ENCODE measurements around the gene CACNA1D. TPM values are rescaled to one million over a fixed set of nuclear protein-coding genes. Genes with fewer than 3 reads are reported as not detected.

Gene CACNA1D
- total RNA-seq, 1 donor from 2014 or later, result 47.2 TPM

DNA sequence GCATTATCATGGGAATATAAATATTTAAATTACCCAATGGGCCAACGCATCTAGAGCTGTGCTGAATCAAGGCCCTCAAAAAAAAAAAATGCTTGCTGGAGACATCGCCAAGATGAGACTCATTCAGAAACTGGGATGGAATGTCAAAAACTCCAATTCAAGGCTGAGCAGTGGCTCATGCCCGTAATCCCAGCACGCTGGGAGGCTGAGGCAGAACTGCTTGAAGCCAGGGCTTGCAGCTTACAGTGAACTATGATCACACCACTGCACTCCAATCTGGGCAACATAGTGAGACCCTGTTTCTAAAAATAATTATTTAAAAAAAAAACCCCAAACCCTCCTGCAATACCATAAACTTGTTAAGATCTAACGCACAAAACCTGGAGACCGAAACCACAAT lies 3.1 kb upstream of the CACNA1D start:
- peak overlapping the region; percentile 31 for H3K27ac ChIP-seq
- peaks cover 26% of the 10 kb centered on the region for H3K27me3 ChIP-seq
- intact Hi-C loops (cut with DNase I), result no loop called here
- DNase-seq, result no peak
- no peaks in the 10 kb centered on the region for H3K4me1 ChIP-seq
- H3K9me3 ChIP-seq, result no peaks in the 10 kb centered on the region
- H3K36me3 ChIP-seq, result no peaks in the 10 kb centered on the region
- TF ChIP-seq, protein P1, sequence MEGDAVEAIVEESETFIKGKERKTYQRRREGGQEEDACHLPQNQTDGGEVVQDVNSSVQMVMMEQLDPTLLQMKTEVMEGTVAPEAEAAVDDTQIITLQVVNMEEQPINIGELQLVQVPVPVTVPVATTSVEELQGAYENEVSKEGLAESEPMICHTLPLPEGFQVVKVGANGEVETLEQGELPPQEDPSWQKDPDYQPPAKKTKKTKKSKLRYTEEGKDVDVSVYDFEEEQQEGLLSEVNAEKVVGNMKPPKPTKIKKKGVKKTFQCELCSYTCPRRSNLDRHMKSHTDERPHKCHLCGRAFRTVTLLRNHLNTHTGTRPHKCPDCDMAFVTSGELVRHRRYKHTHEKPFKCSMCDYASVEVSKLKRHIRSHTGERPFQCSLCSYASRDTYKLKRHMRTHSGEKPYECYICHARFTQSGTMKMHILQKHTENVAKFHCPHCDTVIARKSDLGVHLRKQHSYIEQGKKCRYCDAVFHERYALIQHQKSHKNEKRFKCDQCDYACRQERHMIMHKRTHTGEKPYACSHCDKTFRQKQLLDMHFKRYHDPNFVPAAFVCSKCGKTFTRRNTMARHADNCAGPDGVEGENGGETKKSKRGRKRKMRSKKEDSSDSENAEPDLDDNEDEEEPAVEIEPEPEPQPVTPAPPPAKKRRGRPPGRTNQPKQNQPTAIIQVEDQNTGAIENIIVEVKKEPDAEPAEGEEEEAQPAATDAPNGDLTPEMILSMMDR (IDR thresholded peaks at IDR 0.05), result no peak
- H3K4me3 ChIP-seq, result no peak overlapping the region
- ATAC-seq, result no peak

- TF ChIP-seq, protein P1 (IDR thresholded peaks at IDR 0.05), result no peak
- peak; percentile 4 for ATAC-seq
- Histone ChIP-seq H3K36me3 (no peaks in the 10 kb centered on the region), H3K27me3 (peaks cover 35% of the 10 kb centered on the region), H3K9me3 (no peaks in the 10 kb centered on the region), H3K27ac (peak overlapping the region; percentile 78), H3K4me1 (no peaks in the 10 kb centered on the region), H3K4me3 (peak overlapping the region; percentile 61)
- intact Hi-C loops (cut with DNase I), result no loop called here
- no peak for DNase-seq
These were observed 832 bp upstream of the CACNA1D start for GRCh38 chr3:53493595-53493962.

DNA sequence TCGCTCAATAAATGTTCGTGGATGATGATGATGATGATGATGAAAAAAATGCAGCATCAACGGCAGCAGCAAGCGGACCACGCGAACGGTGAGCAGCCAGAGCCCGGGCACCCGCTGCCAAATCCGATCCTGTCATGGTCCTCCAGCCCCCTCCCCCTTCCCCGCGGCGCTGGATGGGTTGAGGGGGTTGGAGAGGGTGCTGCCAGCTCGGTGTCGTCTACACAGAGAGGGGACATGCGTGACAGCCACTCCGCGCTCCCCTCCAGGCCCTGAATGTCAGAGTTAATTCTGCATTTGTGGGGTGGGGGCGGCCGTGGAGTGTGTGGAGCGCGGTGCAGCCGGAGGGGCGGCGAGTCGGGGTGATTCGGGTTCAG lies 722 bp downstream of the CACNA1D start:
- no peak for DNase-seq
- H3K4me3 ChIP-seq, result peak overlapping the region; percentile 54
- intact Hi-C loops (cut with DNase I), result no loop called here
- H3K9me3 ChIP-seq, result no peaks in the 10 kb centered on the region
- no peak for ATAC-seq
- H3K36me3 ChIP-seq, result no peaks in the 10 kb centered on the region
- TF ChIP-seq, protein P1 (IDR thresholded peaks at IDR 0.05), result no peak
- no peaks in the 10 kb centered on the region for H3K4me1 ChIP-seq
- peaks cover 35% of the 10 kb centered on the region for H3K27me3 ChIP-seq
- peak overlapping the region; percentile 58 for H3K27ac ChIP-seq

DNA sequence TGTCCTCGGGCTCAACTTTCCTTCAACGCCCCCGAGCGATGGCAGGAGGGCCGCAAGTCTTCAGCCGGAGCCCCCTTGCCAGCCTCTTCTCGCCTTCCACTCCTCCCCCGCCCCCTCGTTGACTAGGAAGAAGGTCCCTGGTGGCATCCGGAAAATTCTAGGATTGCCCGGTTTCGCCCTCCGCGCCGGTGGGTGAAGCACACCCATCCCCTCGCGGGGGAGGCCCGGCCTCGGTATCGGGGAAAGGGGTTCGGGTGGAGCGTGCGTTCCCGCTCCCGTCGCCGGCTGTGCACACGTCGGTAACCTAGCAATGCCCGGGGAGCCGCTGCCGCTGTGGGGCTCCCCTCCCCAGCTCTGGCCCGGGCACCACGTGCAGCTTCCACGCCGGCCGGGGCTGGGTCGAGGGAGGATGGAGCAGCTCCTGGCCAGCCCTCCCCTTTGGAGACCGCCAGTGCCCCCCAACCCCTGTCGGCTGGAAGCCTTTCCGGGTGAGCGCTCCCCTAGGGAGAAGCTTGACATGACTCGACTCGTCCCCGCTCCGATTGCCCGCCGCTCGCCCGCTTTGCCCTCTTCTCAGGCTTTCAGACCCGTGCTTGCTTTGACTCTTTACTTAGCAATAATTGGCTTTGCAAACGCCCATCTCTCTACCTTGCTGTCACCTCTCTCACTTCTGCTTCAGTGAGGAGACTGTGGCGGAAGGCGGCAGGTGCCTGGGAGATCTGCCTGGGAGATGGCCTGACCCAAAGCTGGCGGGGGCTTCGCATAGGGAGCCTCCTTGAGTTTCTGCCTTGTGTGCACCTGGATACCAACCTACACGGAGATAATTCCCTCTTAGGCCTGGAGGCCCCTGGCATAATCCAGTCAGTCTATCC lies 1.3 kb downstream of the CACNA1D start:
- Histone ChIP-seq H3K27me3 (peaks cover 35% of the 10 kb centered on the region), H3K9me3 (no peaks in the 10 kb centered on the region), H3K27ac (peak overlapping the region; percentile 58), H3K4me1 (peaks cover under 1% of the 10 kb centered on the region), H3K36me3 (no peaks in the 10 kb centered on the region), H3K4me3 (peak overlapping the region; percentile 54)
- TF ChIP-seq, protein P1 (IDR thresholded peaks at IDR 0.05), result no peak
- ATAC-seq (peak; percentile 48), DNase-seq (no peak)
- intact Hi-C loops (cut with DNase I), result no loop called here

DNA sequence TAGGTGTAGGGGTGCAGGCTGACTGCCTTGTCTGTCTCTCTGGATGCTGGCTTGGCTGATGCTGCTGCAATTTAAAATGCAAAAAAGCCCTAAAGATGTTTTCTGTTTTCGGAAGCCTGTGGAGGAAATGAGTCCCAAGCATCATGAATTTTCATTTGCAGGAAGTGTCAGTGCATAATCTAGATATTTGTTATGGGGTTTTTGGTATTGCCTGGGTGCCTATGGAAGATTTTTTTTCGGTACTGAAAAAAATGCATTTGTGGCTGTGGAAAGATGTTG lies 1.9 kb downstream of the CACNA1D start:
- no peak overlapping the region for H3K27ac ChIP-seq
- TF ChIP-seq, protein P1 (IDR thresholded peaks at IDR 0.05), result no peak
- no peak for ATAC-seq

More for the DNA sequence above, 1.9 kb downstream of the CACNA1D start:
- no peak for DNase-seq
- peak overlapping the region; percentile 54 for H3K4me3 ChIP-seq
- peaks cover 35% of the 10 kb centered on the region for H3K27me3 ChIP-seq
- H3K4me1 ChIP-seq, result peaks cover 3% of the 10 kb centered on the region
- H3K9me3 ChIP-seq, result no peaks in the 10 kb centered on the region
- H3K36me3 ChIP-seq, result no peaks in the 10 kb centered on the region
- intact Hi-C loops (cut with DNase I), result no loop called here

All from upper lobe of right lung (tissue), 1 donor.